NCI-H1105 (cell line): Measurements from ENCODE around the gene PSORS1C2.
"Not testable (repeated sequence)": the region's sequence is repeated elsewhere in the genome, so short reads cannot be mapped to it uniquely, and the experiment has no call there.

Experiments used
- DNase-seq: peaks from one replicate; lab custom pipeline; 2025; lab: John Stamatoyannopoulos, UW

PSORS1C2 gene

GRCh38 chr6:31138982-31139381 is at the start of gene PSORS1C2:
Gene PSORS1C2, minus strand, starts transcription at chr6:31139066. Its CDS starts 40 bp downstream, at chr6:31139026.
- no peak for DNase-seq

DNA sequence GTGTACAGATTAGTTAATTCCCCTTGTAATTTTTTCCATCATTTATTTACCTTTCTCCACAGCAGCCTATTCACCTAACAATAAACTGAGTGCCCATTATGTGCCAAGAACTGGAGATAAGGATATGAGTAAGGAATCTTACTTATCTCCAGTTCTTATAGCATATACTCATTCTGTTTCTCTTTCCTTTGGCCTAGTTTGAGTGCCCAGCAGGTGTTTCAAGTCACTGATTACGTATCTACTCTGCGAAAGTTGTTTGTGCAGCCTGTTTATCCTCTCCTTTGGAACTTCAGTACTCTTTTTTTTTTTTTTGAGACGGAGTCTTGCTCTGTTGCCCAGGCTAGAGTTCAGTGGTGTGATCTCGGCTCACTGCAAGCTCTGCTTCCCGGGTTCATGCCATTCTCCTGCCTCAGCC is 48.9 kb upstream of the PSORS1C2 start:
- DNase-seq = no peak

GRCh38 chr6:31186052-31186734 is 47.3 kb upstream of the PSORS1C2 start:
- no peak for DNase-seq

GRCh38 chr6:31185695-31186051 is 46.8 kb upstream of the PSORS1C2 start:
- not testable (repeated sequence) for DNase-seq

DNA sequence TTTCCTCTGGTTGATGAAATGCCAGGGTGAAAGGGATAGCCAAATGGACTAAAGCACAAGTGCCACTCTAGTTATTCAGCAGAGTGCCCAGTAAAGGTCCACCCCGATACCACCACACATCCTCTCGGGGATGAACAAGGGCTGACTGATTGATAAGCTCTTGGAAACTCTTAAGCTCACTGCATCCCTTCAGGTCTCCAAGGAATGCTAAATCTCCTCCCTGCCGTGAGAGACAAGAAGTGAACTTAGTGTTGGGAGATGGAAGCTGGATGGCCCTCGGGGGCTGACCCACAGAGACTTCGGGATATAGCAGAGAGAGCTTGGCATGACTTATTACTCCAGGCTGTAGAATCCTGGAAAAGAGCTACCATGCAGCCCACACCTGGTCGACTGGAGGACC is 45.0 kb upstream of the PSORS1C2 start:
- not testable (repeated sequence) for DNase-seq

DNA sequence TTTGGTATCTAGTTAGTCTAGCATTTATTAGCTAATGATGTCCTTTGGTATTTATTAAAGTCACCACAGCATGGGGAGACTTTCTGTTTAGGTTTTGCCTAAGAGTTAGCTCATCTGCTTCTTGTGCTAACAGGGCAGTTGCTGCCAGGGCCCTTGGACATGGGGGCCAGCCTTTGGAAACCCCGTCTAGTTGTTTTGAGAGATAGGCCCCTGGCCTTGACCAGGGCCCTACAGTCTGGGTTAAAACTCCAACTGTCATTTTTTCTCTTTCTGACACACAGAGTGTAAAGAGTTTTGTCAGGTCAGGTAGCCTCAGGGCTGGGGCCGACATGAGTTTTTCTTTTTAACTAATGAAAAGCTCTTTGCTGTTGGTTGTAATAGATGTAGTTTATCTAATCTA is 44.4 kb upstream of the PSORS1C2 start:
- DNase-seq = not testable (repeated sequence)

GRCh38 chr6:31180500-31180899 is 41.6 kb upstream of the PSORS1C2 start:
- DNase-seq = no peak

DNA sequence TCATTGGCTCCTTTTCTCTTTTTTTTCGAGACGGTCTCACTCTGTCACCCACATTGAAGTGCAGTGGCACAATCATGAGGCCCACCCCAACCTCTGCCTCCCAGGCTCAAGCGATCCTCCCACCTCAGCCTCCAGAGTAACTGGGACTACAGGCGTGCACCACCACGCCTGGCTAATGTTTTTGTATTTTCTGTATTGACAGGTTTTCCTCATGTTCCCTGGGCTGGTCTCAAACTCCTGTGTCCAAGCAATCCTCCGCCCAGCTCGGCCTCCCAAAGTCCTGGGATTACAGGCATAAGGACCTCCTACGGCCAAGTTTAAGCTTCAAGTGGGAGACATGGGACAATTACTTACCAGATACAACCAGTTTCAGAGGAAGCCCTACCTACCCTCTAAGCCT is 41.0 kb upstream of the PSORS1C2 start:
- no peak for DNase-seq

DNA sequence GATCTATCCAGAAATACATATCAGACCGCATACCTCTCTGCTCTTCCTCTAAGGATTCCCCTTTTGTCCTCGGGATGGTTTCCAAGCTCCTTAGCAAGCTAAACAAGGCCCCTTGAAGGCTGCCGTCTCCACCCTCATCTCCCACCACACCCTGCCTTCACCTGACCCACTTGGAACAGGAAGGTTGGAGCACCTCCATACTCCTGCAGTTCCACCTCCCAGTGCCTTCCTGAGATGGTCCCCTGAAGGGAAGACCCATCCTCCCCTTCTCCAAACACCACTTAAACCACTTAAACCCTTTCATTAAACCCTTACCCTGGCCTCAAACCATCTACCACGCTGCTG is 40.1 kb upstream of the PSORS1C2 start:
- DNase-seq = no peak

DNA sequence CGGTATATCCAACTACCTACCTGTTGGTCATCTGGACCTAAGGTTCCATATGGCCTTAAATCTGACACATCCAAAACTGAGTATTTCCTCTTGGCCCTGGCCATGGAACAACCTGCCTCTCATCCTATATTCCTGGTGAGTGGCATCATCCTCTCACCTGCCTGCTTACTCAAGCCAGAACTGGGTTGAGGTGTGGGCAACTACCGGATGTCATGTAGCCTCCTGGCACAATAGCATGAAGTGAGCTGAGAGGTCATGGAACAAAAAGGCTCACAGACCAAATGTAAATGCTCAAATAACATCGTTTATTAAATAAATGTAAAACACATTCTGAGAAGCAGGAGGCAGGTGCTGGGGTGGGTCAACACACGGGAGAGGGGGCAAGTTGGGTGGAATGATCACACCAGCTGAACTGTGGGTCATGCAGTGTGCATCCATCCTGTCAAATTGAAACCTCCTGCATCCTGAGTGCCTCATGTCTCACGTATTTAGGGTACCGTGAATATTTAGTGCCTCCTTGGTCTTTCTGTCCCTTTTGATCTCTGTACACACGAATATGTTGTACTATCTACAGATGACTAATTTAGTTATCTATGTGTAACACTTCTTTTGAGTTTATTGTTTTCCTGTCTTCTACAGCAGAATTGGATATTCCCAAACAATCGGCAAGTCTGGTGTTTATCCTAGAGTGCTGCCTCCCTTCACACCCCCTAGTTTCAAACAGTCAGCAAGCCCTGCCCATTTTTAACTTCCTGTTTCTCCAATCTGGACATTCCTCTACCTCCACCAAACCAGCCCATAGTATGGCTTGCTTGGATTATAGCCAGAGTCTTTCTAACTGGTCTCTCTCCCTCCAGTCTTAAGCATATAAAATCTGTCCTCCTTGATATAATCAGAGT is 39.5 kb upstream of the PSORS1C2 start:
- DNase-seq = no peak

DNA sequence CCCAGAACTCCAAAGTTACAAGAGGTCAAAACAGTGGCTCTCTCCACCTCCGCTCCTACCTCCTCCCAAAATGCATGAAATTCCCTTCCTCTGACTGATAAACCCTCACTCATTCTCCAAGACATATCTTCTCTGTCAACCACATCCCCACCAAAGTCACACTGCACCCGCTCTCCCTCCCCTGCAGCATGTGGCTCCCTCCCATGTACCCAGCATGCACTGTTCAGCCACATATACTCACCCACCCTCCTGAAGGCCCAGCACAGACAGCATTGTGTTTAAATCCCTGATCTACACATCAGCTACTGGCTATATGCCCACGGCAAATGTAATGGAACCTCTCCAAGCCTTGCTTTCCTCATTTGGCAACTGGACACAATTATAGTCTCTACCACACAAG is 37.1 kb upstream of the PSORS1C2 start:
- no peak for DNase-seq

DNA sequence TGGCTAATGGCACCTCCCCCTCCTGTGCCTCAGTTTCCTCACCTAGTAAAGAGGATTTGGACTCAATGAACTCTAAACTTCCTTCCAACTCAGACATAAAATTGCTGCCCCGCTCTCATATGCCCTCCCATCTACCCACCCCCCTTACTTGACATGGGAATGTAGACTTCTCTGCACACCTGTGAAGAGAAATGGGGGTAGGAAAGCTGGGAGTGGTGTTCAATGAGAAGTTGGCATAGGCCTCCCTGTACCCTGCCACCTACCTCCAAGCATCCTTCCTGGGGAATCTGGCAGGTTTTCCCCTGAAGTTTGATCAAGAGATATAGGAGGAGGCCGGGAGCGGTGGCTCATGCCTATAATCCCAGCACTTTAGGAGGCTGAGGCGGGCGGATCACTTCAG is 35.5 kb upstream of the PSORS1C2 start:
- no peak for DNase-seq

DNA sequence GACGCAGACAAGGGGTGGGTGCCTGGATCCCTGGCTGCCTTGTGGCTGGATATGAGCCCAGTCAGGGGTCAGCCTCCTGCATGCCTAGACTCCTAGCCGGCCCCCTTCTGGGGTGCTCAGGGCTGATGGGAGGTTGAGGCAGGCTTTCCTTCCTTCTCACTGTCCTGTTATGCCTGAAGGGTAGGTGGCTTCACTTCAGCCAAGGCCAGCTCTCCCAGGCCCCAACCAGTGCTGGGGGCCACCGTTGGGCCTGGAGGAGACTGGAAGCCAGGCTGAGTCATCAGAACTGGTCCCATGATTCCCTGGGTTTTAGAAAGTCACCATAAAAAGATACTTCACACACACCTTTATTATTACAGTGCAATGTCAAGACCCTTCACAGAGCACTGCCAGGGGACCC is 34.5 kb upstream of the PSORS1C2 start:
- DNase-seq = no peak

DNA sequence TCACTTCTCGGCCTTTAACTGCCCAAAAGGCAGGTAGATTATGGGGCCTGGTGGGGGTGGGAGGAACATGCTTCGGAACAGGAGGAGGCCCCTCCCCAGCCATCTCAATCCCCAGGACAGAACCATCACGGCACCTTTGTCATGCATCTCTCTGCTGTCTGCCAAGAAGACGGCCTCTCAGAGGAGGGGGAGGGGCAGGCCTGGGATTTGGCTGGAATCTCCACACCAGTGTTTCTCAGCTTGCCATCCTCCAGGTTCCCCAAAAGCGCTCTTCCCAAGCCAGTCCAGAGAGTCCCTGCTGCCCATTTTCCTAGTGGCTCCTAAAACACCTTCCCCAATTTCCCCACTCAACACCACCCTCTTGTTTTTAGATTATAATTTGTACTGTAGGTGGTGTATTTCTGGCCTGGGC is 34.1 kb upstream of the PSORS1C2 start:
- no peak for DNase-seq

DNA sequence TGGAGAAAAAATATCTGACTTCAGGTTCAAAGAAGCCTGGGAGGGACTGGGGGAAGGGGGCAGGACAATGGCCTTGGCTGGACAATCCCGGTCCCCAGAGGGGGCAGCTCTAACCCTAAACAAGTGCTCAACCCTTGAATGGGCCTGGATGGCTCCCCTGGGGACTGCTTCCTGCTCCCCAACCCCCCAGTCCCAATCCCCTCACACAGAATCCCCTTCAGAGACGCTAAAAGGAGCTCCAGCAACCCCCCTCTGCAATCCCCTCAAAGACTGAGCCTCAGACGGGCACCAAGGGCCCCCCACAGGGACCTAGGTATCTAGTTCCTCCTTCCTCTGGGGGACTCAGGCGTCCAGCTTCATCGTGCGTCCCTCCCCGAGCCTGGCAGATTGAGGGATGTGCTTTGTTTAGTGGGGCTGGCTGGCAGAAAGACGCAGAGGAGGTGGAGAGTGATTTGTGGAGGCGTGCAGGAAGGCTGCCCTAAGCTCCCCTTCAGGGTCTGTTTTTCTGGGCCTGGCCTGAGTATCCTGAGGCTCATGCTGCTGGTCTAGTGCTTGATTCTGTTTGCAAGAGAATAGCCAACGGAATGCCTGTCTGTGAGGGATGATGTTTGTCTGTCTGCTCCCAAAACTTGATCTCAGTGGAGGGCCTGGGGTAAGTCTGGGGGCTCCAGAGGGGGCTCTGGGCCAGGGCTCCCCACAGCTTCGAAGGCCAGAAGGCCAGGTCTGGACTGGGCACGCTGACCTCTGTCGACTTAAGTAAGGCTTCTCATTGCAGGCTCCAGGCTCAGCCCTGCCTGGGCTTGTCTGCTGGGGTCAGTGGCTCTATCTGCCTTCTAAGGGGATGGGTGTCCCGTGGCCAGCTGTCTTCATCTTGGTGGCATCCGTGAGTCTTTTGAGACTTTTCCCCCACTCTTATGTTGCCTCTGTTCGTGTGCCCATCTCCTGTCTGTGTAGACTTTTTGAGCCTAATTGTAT is 33.4 kb upstream of the PSORS1C2 start:
- no peak for DNase-seq

GRCh38 chr6:31170987-31171671 is 32.3 kb upstream of the PSORS1C2 start:
- DNase-seq = no peak

DNA sequence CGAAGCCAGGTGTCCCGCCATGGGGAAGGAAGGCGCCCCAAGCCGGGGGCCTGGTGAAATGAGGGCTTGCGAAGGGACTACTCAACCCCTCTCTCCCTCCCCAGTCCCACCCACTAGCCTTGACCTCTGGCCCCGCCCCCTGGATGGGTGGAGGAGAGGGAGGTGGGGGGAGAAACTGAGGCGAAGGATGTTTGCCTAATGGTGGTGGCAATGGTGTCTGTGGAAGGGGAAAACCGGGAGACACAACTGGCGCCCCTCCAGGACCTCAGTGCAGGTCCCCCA is 31.7 kb upstream of the PSORS1C2 start, which contains the start of gene POU5F1:
TSS of gene POU5F1 (minus strand) at position 83 of the 282 bp plus-strand sequence. CDS start at position 21, 62 bp downstream.
- DNase-seq = no peak

DNA sequence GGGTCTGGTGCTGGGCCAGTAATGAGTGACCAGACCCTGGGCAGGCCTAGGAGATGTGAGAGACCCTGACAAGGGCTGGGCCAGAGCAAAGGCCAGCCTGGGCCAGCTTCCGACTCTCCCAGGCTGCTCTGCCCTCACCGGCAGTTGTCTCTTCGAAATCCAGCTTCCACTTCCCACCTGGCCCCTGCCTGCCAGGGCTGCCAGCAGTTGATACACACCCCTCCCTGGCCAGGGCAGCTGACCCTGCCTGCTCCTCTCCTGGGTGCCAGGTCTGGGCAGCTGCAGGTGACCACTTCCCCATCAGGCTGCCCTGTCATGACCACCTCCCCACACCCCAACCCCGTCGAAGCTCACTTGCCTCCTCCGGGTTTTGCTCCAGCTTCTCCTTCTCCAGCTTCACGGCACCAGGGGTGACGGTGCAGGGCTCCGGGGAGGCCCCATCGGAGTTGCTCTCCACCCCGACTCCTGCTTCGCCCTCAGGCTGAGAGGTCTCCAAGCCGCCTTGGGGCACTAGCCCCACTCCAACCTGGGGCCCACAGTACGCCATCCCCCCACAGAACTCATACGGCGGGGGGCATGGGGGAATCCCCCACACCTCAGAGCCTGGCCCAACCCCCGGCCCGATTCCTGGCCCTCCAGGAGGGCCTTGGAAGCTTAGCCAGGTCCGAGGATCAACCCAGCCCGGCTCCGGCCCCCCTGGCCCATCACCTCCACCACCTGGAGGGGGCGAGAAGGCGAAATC is 31.2 kb upstream of the PSORS1C2 start:
- not testable (repeated sequence) for DNase-seq

DNA sequence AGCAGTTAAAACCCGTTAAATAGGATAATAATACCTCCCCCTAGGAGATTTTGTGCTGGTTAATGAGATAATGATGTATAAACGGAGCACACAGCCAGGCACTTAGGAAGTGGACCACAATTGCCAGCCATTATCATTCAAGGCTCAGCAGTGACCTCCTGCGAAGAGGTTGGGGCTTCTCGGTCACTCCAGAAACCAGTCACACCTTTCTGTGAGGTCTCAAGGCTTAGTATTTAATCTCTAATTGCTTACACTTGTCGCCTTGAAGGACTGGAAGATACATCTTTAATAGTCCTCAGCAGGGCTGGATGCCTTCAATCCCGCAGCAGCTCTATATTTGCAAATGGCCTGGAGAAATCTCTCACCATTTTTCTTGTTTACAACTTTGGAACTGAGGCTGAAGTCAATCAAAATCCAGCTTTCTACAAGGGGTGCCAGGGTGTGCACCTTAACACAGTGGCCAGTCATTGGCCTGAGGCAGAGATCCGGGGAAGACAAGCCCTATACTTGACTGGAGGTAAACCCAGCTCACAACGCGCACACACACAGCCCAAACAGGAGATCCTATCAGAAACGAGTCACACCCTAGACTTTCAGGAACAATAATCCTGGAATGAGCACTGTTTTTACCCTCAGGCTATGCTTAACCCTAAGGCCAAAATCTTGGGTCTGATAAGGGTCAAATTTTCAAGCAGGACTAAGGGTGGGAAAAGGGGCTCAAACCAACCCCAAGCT is 30.4 kb upstream of the PSORS1C2 start:
- no peak for DNase-seq

- no peak for DNase-seq
Observed at GRCh38 chr6:31168606-31169005, 29.7 kb upstream of the PSORS1C2 start.
